H1 (cell line): ENCODE measurements around the gene PDYN. TPM values are rescaled to one million over a fixed set of nuclear protein-coding genes. Genes with fewer than 3 reads are reported as not detected.
"Not testable (repeated sequence)": the region's sequence is repeated elsewhere in the genome, so short reads cannot be mapped to it uniquely, and the experiment has no call there.

Source experiments
- CTCF ChIA-PET: fragments of 300-600 bp; sonication (Branson Sonifier 250); formaldehyde crosslinking; loops from one replicate; lab custom pipeline; 2021; ENCODE audit not compliant: partially characterized antibody; lab: Charles Lee
- POLR2A ChIA-PET: fragments of 300-600 bp; sonication (Branson Sonifier 250); formaldehyde crosslinking; loops from one replicate; lab custom pipeline; 2021; ENCODE audit warnings: inconsistent platforms; ENCODE audit not compliant: partially characterized antibody; lab: Charles Lee
- DNase-seq, 2 experiments: peaks; one replicate each; pipeline versions ENCODE4 v3.0.0 to v3.0.0-alpha.2; 2010 to 2022; ENCODE audit warnings: low spot score in 2 of 2, low read depth in 1 of 2, mixed read lengths in 1 of 2
- FAIRE-seq: peaks from 2 replicates; lab custom pipeline; 2011; peaks lifted over from hg19 to GRCh38; lab: Jason Lieb, UNC
- H2AFZ ChIP-seq: 2 replicates; pipeline ENCODE4 v1.8.1; 2012; ENCODE audit warnings: low read length, inconsistent platforms
- H2AK5ac ChIP-seq: 2 replicates; pipeline ENCODE4 v1.6.1; 2013; ENCODE audit warnings: low read depth, low read length
- H2BK120ac ChIP-seq: replicated peaks from 2 replicates; pipeline ENCODE3; 2013; ENCODE audit warnings: low read depth, low read length, inconsistent platforms
- H2BK12ac ChIP-seq: 2 replicates; pipeline ENCODE4 v1.6.1; 2013; ENCODE audit warnings: low read depth, low read length
- H2BK15ac ChIP-seq: 2 replicates; pipeline ENCODE4 v1.6.1; 2013; ENCODE audit warnings: low read length
- H2BK20ac ChIP-seq: 2 replicates; pipeline ENCODE4 v1.6.1; 2013; ENCODE audit warnings: low read length
- H2BK5ac ChIP-seq: 2 replicates; pipeline ENCODE4 v1.6.1; 2013; ENCODE audit warnings: low read depth, low read length
- H3K14ac ChIP-seq: 2 replicates; pipeline ENCODE4 v1.6.1; 2013; ENCODE audit warnings: inconsistent platforms; ENCODE audit not compliant: insufficient read length
- H3K18ac ChIP-seq: 2 replicates; pipeline ENCODE4 v1.6.1; 2013; ENCODE audit warnings: low read length; ENCODE audit errors: extremely low read depth
- H3K23ac ChIP-seq: 2 replicates; pipeline ENCODE4 v1.6.1; 2013; ENCODE audit warnings: inconsistent platforms; ENCODE audit not compliant: insufficient read length
- H3K23me2 ChIP-seq: 2 replicates; pipeline ENCODE4 v1.6.1; 2013; ENCODE audit warnings: low read depth, low read length
- H3K27ac ChIP-seq: 2 replicates; pipeline ENCODE4 v1.6.1; 2011; ENCODE audit warnings: low read depth, low read length, inconsistent platforms
- H3K27me3 ChIP-seq, 4 experiments: replicated peaks in 1 of 4; 1 replicate in 1 of 4; 2 replicates in 3 of 4; pipeline versions ENCODE4 v1.6.1 to v1.8.1; 2011 to 2013; ENCODE audit warnings: low read length in 3 of 4, mild to moderate bottlenecking in 3 of 4, inconsistent platforms in 2 of 4, mixed read lengths in 2 of 4, moderate library complexity in 1 of 4; ENCODE audit not compliant: control insufficient read depth in 3 of 4, insufficient read depth in 3 of 4; ENCODE audit errors: extremely low read depth in 1 of 4
- H3K36me3 ChIP-seq, 4 experiments: 2 replicates each; pipeline versions ENCODE4 v1.6.1 to v1.8.1; 2011 to 2013; ENCODE audit warnings: mild to moderate bottlenecking in 4 of 4, low read length in 3 of 4, moderate library complexity in 2 of 4, control low read depth in 1 of 4, inconsistent platforms in 1 of 4; ENCODE audit not compliant: insufficient read depth in 4 of 4, control insufficient read depth in 2 of 4
- H3K4ac ChIP-seq: replicated peaks from 2 replicates; pipeline ENCODE3; 2013; ENCODE audit warnings: low read length, low read depth, mixed read lengths, inconsistent platforms; ENCODE audit not compliant: insufficient read length
- H3K4me1 ChIP-seq, 4 experiments: replicated peaks in 1 of 4; 1 replicate in 1 of 4; 2 replicates in 3 of 4; pipeline versions ENCODE4 v1.6.1 to v1.8.1; 2011 to 2013; ENCODE audit warnings: low read length in 3 of 4, inconsistent platforms in 2 of 4, mixed read lengths in 1 of 4; ENCODE audit not compliant: insufficient read depth in 4 of 4, control insufficient read depth in 3 of 4
- H3K4me2 ChIP-seq, 2 experiments: 2 replicates each; pipeline versions ENCODE4 v1.6.1 to v1.8.1; 2011 to 2013; ENCODE audit warnings: low read depth in 2 of 2, low read length in 2 of 2, control low read depth in 1 of 2, inconsistent platforms in 1 of 2, mild to moderate bottlenecking in 1 of 2; ENCODE audit not compliant: insufficient read depth in 1 of 2
- H3K4me3 ChIP-seq, 4 experiments: fragments of 200-600, 300-600 bp in 1 of 4; sonication (generic), shearing (Covaris generic), sonication (Bioruptor Twin) in 1 of 4; 2 replicates each; pipeline versions ENCODE4 v1.5.1 to v1.8.1; 2011 to 2016; ENCODE audit warnings: low read length in 4 of 4, low read depth in 3 of 4, control low read depth in 2 of 4, inconsistent platforms in 2 of 4, mild to moderate bottlenecking in 2 of 4, mixed read lengths in 1 of 4, moderate library complexity in 1 of 4; ENCODE audit not compliant: insufficient read depth in 2 of 4; ENCODE audit errors: extremely low read depth in 1 of 4
- H3K56ac ChIP-seq: replicated peaks from 2 replicates; pipeline ENCODE3; 2013; ENCODE audit warnings: low read depth, mild to moderate bottlenecking, mixed read lengths, low read length, inconsistent platforms; ENCODE audit not compliant: insufficient read length
- H3K79me1 ChIP-seq: 2 replicates; pipeline ENCODE4 v1.6.1; 2013; ENCODE audit warnings: low read depth, low read length, control low read depth
- H3K79me2 ChIP-seq, 2 experiments: 2 replicates each; pipeline versions ENCODE4 v1.6.1 to v1.8.1; 2012 to 2013; ENCODE audit warnings: low read length in 2 of 2, mild to moderate bottlenecking in 2 of 2, inconsistent platforms in 1 of 2; ENCODE audit not compliant: insufficient read depth in 2 of 2, control insufficient read depth in 1 of 2
- H3K9ac ChIP-seq, 4 experiments: replicated peaks in 1 of 4; 1 replicate in 1 of 4; 2 replicates in 3 of 4; pipeline versions ENCODE4 v1.6.1 to v1.8.1; 2011 to 2013; ENCODE audit warnings: low read depth in 3 of 4, low read length in 3 of 4, control low read depth in 2 of 4, mild to moderate bottlenecking in 2 of 4, moderate library complexity in 2 of 4, inconsistent platforms in 1 of 4; ENCODE audit errors: extremely low read depth in 1 of 4
- H3K9me3 ChIP-seq, 2 experiments: 2 replicates each; pipeline versions ENCODE4 v1.6.1 to v1.8.1; 2012 to 2013; ENCODE audit warnings: mild to moderate bottlenecking in 2 of 2, moderate library complexity in 2 of 2, control low read depth in 1 of 2, inconsistent platforms in 1 of 2, low read depth in 1 of 2, low read length in 1 of 2, mixed read lengths in 1 of 2; ENCODE audit not compliant: insufficient read depth in 2 of 2
- H4K20me1 ChIP-seq, 2 experiments: replicated peaks in 1 of 2; 2 replicates each; pipeline versions ENCODE3 to v1.8.1; 2011 to 2013; ENCODE audit warnings: inconsistent platforms in 2 of 2, low read length in 2 of 2, mild to moderate bottlenecking in 1 of 2; ENCODE audit not compliant: insufficient read depth in 2 of 2, control insufficient read depth in 1 of 2
- H4K5ac ChIP-seq: 2 replicates; pipeline ENCODE4 v1.6.1; 2013; ENCODE audit warnings: low read length, low read depth, mixed read lengths, inconsistent platforms; ENCODE audit not compliant: insufficient read length
- H4K8ac ChIP-seq: 2 replicates; pipeline ENCODE4 v1.8.0; 2013; ENCODE audit warnings: mild to moderate bottlenecking, moderate library complexity, low read length, inconsistent platforms; ENCODE audit not compliant: insufficient read depth; ENCODE audit errors: extremely low read depth
- H4K91ac ChIP-seq: replicated peaks from 2 replicates; pipeline ENCODE3; 2013; ENCODE audit warnings: low read length, mixed read lengths, inconsistent platforms; ENCODE audit not compliant: insufficient read length
- ATF3 ChIP-seq: IDR thresholded peaks from 2 replicates; pipeline ENCODE4 v1.6.1; 2011; ENCODE audit warnings: low read depth, mild to moderate bottlenecking, low read length; ENCODE audit not compliant: insufficient read depth
- BRCA1 ChIP-seq: IDR thresholded peaks from 2 replicates; pipeline ENCODE4 v1.6.1; 2012; ENCODE audit warnings: low read depth, low read length, improper control_type of control experiment
- CEBPB ChIP-seq: IDR thresholded peaks from 2 replicates; pipeline ENCODE4 v1.6.1; 2012; ENCODE audit warnings: low read depth, low read length
- CHD1 ChIP-seq: IDR thresholded peaks from 2 replicates; pipeline ENCODE4 v1.6.1; 2012; ENCODE audit warnings: low read depth, low read length, improper control_type of control experiment
- GABPA ChIP-seq: IDR thresholded peaks from 2 replicates; pipeline ENCODE4 v1.6.1; 2011; ENCODE audit warnings: mild to moderate bottlenecking, low read length, moderate library complexity, borderline replicate concordance; ENCODE audit not compliant: insufficient read depth
- RNF2 ChIP-seq: fragments of 200-900, 300-1000 bp; sonication (generic); IDR thresholded peaks from 2 replicates; pipeline ENCODE4 v1.7.1; 2016; ENCODE audit warnings: borderline replicate concordance, low read depth, mild to moderate bottlenecking, antibody characterized with exemption, low read length; ENCODE audit not compliant: poor library complexity, severe bottlenecking; ENCODE audit errors: missing control alignments
- SIN3A ChIP-seq, 2 experiments: IDR thresholded peaks in 1 of 2; conservative IDR thresholded peaks in 1 of 2; 2 replicates each; pipeline ENCODE4 v1.6.1; 2011 to 2012; ENCODE audit warnings: low read length in 2 of 2, improper control_type of control experiment in 1 of 2, low read depth in 1 of 2, mild to moderate bottlenecking in 1 of 2
- SP2 ChIP-seq: IDR thresholded peaks from 2 replicates; pipeline ENCODE4 v1.6.1; 2012; ENCODE audit warnings: mild to moderate bottlenecking, low read length, inconsistent platforms
- WGBS, 2 experiments: shearing (Covaris generic) in 1 of 2; methylation state at CpG; one replicate each; pipeline versions ENCODE4 v1.1.6 to v1.1.7; 2013 to 2015; ENCODE audit warnings: low lambda C conversion rate in 2 of 2, mixed read lengths in 2 of 2, inconsistent platforms in 1 of 2, low coverage in 1 of 2, missing lambda C conversion rate in 1 of 2; ENCODE audit not compliant: insufficient replicate concordance in 2 of 2, insufficient coverage in 1 of 2, insufficient read length in 1 of 2; ENCODE audit errors: extremely low coverage in 1 of 2, missing lambda C conversion rate in 1 of 2; 5-methylcytosine and 5-hydroxymethylcytosine counted together
- polyA plus RNA-seq, 7 experiments: library from polyadenylated mRNA; depleted of rRNA in 3 of 7; stranded (reverse) in 5 of 7; unstranded in 2 of 7; fragments of >200 nt in 5 of 7; fragments of 200-250 nt in 2 of 7; gene quantifications; 1 replicate in 5 of 7; 2 replicates in 1 of 7; 4 replicates in 1 of 7; pipeline versions ENCODE4 v1.2.1 to v1.2.3, GENCODE V29; 2011 to 2013; ENCODE audit warnings: missing spikeins in 2 of 7, mixed read lengths in 2 of 7
- total RNA-seq: library from RNA; stranded (reverse); fragmentation: NEBNext Ultra II Directional; extraction: Animal tissue kit (Norgen Biotek cat#: 25700); gene quantifications from 2 replicates; pipeline ENCODE4 v1.2.1, GENCODE V29; 2021

The PDYN gene
- total and polyA plus RNA-seq, 2 of the 8 experiments (the other 6 are each of a cell fraction or from before 2014, with no cell fraction given): 0.54 to 0.60 TPM

- no peak for TF ChIP-seq SIN3A (conservative IDR thresholded peaks at IDR 0.05 in 1 of 2, IDR thresholded peaks at IDR 0.05 in 1 of 2; ENCODE audit: low read depth in 1 of 2, low read length in 2 of 2)
- no peak for TF ChIP-seq RNF2
- no peak for TF ChIP-seq GABPA
- TF ChIP-seq CEBPB: no peak
- no peak for TF ChIP-seq CHD1
- no peak for TF ChIP-seq ATF3
- no peak for TF ChIP-seq BRCA1
- TF ChIP-seq SP2: no peak
Measured at GRCh38 chr20:2037296-2037914, 43.5 kb upstream of the PDYN start (continued).

- H3K56ac ChIP-seq: peak overlapping the region; percentile 9
- H3K18ac ChIP-seq, H4K8ac ChIP-seq, H3K14ac ChIP-seq, H3K4ac ChIP-seq, DNase-seq, H3K23ac ChIP-seq, H2BK120ac ChIP-seq, H2AK5ac ChIP-seq, H3K4me1 ChIP-seq, H3K4me2 ChIP-seq, H3K27me3 ChIP-seq, H2BK20ac ChIP-seq, H4K20me1 ChIP-seq, H3K4me3 ChIP-seq, H3K27ac ChIP-seq, H3K79me2 ChIP-seq, H4K91ac ChIP-seq, H3K23me2 ChIP-seq, FAIRE-seq, H2AFZ ChIP-seq, H2BK15ac ChIP-seq, H3K36me3 ChIP-seq, H3K9me3 ChIP-seq, H3K9ac ChIP-seq, H2BK5ac ChIP-seq, POLR2A ChIA-PET, H2BK12ac ChIP-seq, H4K5ac ChIP-seq, H3K79me1 ChIP-seq: not testable (repeated sequence)
- CTCF ChIA-PET: interaction anchor here (2.6 kb wide), 1 partner anchor 29 kb away, joined by 11 read pairs; no protein-coding TSS in a partner anchor
- WGBS, 2 experiments: 92 to 100% methylated on average over 1 to 4 of the region's 4 CpGs
Measured at GRCh38 chr20:2036357-2036756, 42.5 kb upstream of the PDYN start.
